ENCODE data around the gene ZGPAT. TPM values are rescaled to one million over a fixed set of nuclear protein-coding genes. Genes with fewer than 3 reads are reported as not detected.
A peak's percentile ranks its signal among the peaks of the same experiment; 100 is the strongest.
"Not testable (repeated sequence)": the region's sequence is repeated elsewhere in the genome, so short reads cannot be mapped to it uniquely, and the experiment has no call there.

The ZGPAT gene
- total RNA-seq, 2 experiments from 2014 or later: 37.3 to 43.3 TPM

GRCh38 chr20:63730189-63730733 is 22.4 kb downstream of the ZGPAT start:
- H3K27me3 Mint-ChIP-seq, POLR2A ChIA-PET, DNase-seq, H3K4me3 Mint-ChIP-seq, H3K27ac Mint-ChIP-seq, H3K9me3 Mint-ChIP-seq: not testable (repeated sequence)
- CTCF ChIA-PET: interaction anchor here (1.0 kb wide), 1 partner anchor 22 kb away, joined by 4 read pairs; the partner anchor contains the start of genes ARFRP1 and ZGPAT
- Mint-ChIP-seq H3K36me3 (ENCODE audit: low read depth) (peaks cover 45% of the 10 kb centered on the region), H3K4me1 (peaks cover 40% of the 10 kb centered on the region)

GRCh38 chr20:63731410-63731809 is 23.6 kb downstream of the ZGPAT start:
- Mint-ChIP-seq H3K36me3 (ENCODE audit: low read depth) (peaks cover 47% of the 10 kb centered on the region), H3K27me3 (no peaks in the 10 kb centered on the region), H3K27ac (no peak overlapping the region), H3K4me3 (no peak overlapping the region), H3K4me1 (peaks cover 49% of the 10 kb centered on the region), H3K9me3 (peaks cover 3% of the 10 kb centered on the region)
- no peak for DNase-seq
- POLR2A ChIA-PET: no interaction called here
- CTCF ChIA-PET: interaction anchor here (1.0 kb wide), 1 partner anchor 24 kb away, joined by 4 read pairs; the partner anchor contains the start of genes ARFRP1 and ZGPAT

GRCh38 chr20:63732118-63733095 is 24.6 kb downstream of the ZGPAT start:
- Mint-ChIP-seq H3K36me3 (ENCODE audit: low read depth) (peaks cover 47% of the 10 kb centered on the region), H3K4me3 (no peak overlapping the region), H3K27me3 (no peaks in the 10 kb centered on the region), H3K27ac (no peak overlapping the region), H3K9me3 (no peaks in the 10 kb centered on the region), H3K4me1 (peaks cover 41% of the 10 kb centered on the region)
- ChIA-PET CTCF (no interaction called here), POLR2A (no interaction called here)
- DNase-seq: no peak

- Mint-ChIP-seq H3K36me3 (ENCODE audit: low read depth) (peaks cover 43% of the 10 kb centered on the region), H3K4me3 (no peak overlapping the region), H3K4me1 (peaks cover 35% of the 10 kb centered on the region), H3K27ac (peak overlapping the region; percentile 76), H3K27me3 (no peaks in the 10 kb centered on the region), H3K9me3 (no peaks in the 10 kb centered on the region)
- ChIA-PET POLR2A (no interaction called here), CTCF (interaction anchor here (1.5 kb wide), 1 partner anchor 14 kb away, joined by 3 read pairs; no protein-coding TSS in a partner anchor)
- DNase-seq: no peak
Measured at GRCh38 chr20:63733117-63733516, 25.3 kb downstream of the ZGPAT start.

- CTCF ChIA-PET: interaction anchor here (1.1 to 1.5 kb wide), 3 partner anchors 10 to 14 kb away, joined by 3 to 5 read pairs (median 4); no protein-coding TSS in a partner anchor
- H3K4me3 Mint-ChIP-seq: no peak overlapping the region
- POLR2A ChIA-PET: interaction anchor here (0.6 kb wide), 1 partner anchor 1563 kb away, joined by 3 read pairs; no protein-coding TSS in a partner anchor
Measured at GRCh38 chr20:63733579-63734081, 25.8 kb downstream of the ZGPAT start.

GRCh38 chr20:63734111-63734945 is 26.5 kb downstream of the ZGPAT start:
- peak overlapping the region; percentile 76 for H3K27ac Mint-ChIP-seq
- CTCF ChIA-PET: interaction anchor here (1.1 to 2.7 kb wide), 4 partner anchors 9 to 197 kb away, joined by 3 to 12 read pairs (median 4); partner anchors contain the start of gene PTK6
- POLR2A ChIA-PET: interaction anchor here (0.6 kb wide), 1 partner anchor 1564 kb away, joined by 3 read pairs; no protein-coding TSS in a partner anchor
- DNase-seq: no peak
- H3K9me3 Mint-ChIP-seq: no peaks in the 10 kb centered on the region
- no peak overlapping the region for H3K4me3 Mint-ChIP-seq
- H3K27me3 Mint-ChIP-seq: no peaks in the 10 kb centered on the region
- H3K4me1 Mint-ChIP-seq: peaks cover 28% of the 10 kb centered on the region
- H3K36me3 Mint-ChIP-seq (ENCODE audit: low read depth): peaks cover 35% of the 10 kb centered on the region

More at GRCh38 chr20:63733579-63734081, 25.8 kb downstream of the ZGPAT start:
- no peaks in the 10 kb centered on the region for H3K9me3 Mint-ChIP-seq
- peaks cover 29% of the 10 kb centered on the region for H3K4me1 Mint-ChIP-seq
- H3K27me3 Mint-ChIP-seq: no peaks in the 10 kb centered on the region
- peak overlapping the region; percentile 76 for H3K27ac Mint-ChIP-seq
- H3K36me3 Mint-ChIP-seq (ENCODE audit: low read depth): peaks cover 38% of the 10 kb centered on the region
- DNase-seq: no peak

- H3K9me3 Mint-ChIP-seq: no peaks in the 10 kb centered on the region
- H3K36me3 Mint-ChIP-seq (ENCODE audit: low read depth): peaks cover 30% of the 10 kb centered on the region
- ChIA-PET POLR2A (no interaction called here), CTCF (interaction anchor here (1.3 to 4.2 kb wide), 5 partner anchors 12 to 322 kb away, joined by 3 to 27 read pairs (median 12); partner anchors contain the start of genes ARFRP1, PTK6 and ZGPAT)
- H3K4me3 Mint-ChIP-seq: peak overlapping the region; percentile 87
- peak overlapping the region; percentile 88 for H3K27ac Mint-ChIP-seq
- no peaks in the 10 kb centered on the region for H3K27me3 Mint-ChIP-seq
- no peak for DNase-seq
- peaks cover 28% of the 10 kb centered on the region for H3K4me1 Mint-ChIP-seq
Measured at GRCh38 chr20:63734946-63735858, 27.4 kb downstream of the ZGPAT start.

GRCh38 chr20:63735859-63736718 is 28.2 kb downstream of the ZGPAT start, which contains the start of gene LIME1:
Gene LIME1 (plus strand): TSS chr20:63736664. CDS start chr20:63737550, 886 bp downstream.
- Mint-ChIP-seq H3K36me3 (ENCODE audit: low read depth) (peaks cover 30% of the 10 kb centered on the region), H3K27ac (peak within 1 kb of the TSS; percentile 88), H3K9me3 (no peaks in the 10 kb centered on the region), H3K27me3 (no peaks in the 10 kb centered on the region), H3K4me1 (peaks cover 28% of the 10 kb centered on the region), H3K4me3 (peak within 1 kb of the TSS; percentile 87)
- DNase-seq: peak; percentile 90
- ChIA-PET POLR2A (no interaction called here), CTCF (interaction anchor here (0.8 to 4.2 kb wide), 11 partner anchors 8 to 321 kb away, joined by 3 to 27 read pairs (median 5); partner anchors contain the start of genes ARFRP1, PTK6 and ZGPAT)

GRCh38 chr20:63736893-63737694 is 29.3 kb downstream of the ZGPAT start:
- no peaks in the 10 kb centered on the region for H3K9me3 Mint-ChIP-seq
- ChIA-PET CTCF (interaction anchor here (0.8 to 4.2 kb wide), 13 partner anchors 9 to 549 kb away, joined by 3 to 27 read pairs (median 5); partner anchors contain the start of genes ARFRP1, PTK6, RTEL1 and ZGPAT), POLR2A (no interaction called here)
- H3K27me3 Mint-ChIP-seq: no peaks in the 10 kb centered on the region
- H3K36me3 Mint-ChIP-seq (ENCODE audit: low read depth): peaks cover 30% of the 10 kb centered on the region
- H3K4me1 Mint-ChIP-seq: peaks cover 28% of the 10 kb centered on the region
- H3K4me3 Mint-ChIP-seq: peak overlapping the region; percentile 87
- peak overlapping the region; percentile 88 for H3K27ac Mint-ChIP-seq
- peak; percentile 69 for DNase-seq

GRCh38 chr20:63737695-63737944 is 29.8 kb downstream of the ZGPAT start:
- peaks cover 30% of the 10 kb centered on the region for H3K36me3 Mint-ChIP-seq (ENCODE audit: low read depth)
- ChIA-PET CTCF (interaction anchor here (1.0 to 4.2 kb wide), 4 partner anchors 13 to 548 kb away, joined by 3 to 27 read pairs (median 3); partner anchors contain the start of gene RTEL1), POLR2A (no interaction called here)
- peaks cover 28% of the 10 kb centered on the region for H3K4me1 Mint-ChIP-seq
- H3K27me3 Mint-ChIP-seq: no peaks in the 10 kb centered on the region
- peak overlapping the region; percentile 87 for H3K4me3 Mint-ChIP-seq
- no peaks in the 10 kb centered on the region for H3K9me3 Mint-ChIP-seq
- DNase-seq: no peak
- H3K27ac Mint-ChIP-seq: peak overlapping the region; percentile 88

Measured in activated CD4-positive, alpha-beta T cell treated with anti-CD3 and anti-CD28 coated beads, Interleukin-2, amount 10 ng/mL, durations not matched to agents 7 days and 5 days (primary cell).